Testis (tissue), 3 donors: Measurements from ENCODE around the gene CCSER2. TPM values are rescaled to one million over a fixed set of nuclear protein-coding genes. Genes with fewer than 3 reads are reported as not detected.

ENCODE experiments used
- DNase-seq: peaks from one replicate; pipeline ENCODE4 v3.0.0-alpha.2; 2019
- H3K27ac ChIP-seq, 2 donors: fragments of 200-600 bp; sonication (generic); one replicate each; pipeline ENCODE4 v1.5.1; 2019
- H3K27me3 ChIP-seq: fragments of 200-600 bp; sonication (generic); one replicate; pipeline ENCODE4 v1.5.1; 2019
- H3K36me3 ChIP-seq: fragments of 200-600 bp; sonication (generic); one replicate; pipeline ENCODE4 v1.5.1; 2017; ENCODE audit warnings: low read depth; ENCODE audit errors: missing control alignments
- H3K4me1 ChIP-seq: fragments of 200-600 bp; sonication (generic); one replicate; pipeline ENCODE4 v1.5.1; 2019
- H3K4me3 ChIP-seq, 2 donors: fragments of 200-600 bp; sonication (generic); one replicate each; pipeline ENCODE4 v1.5.1; 2017 to 2019
- H3K9me3 ChIP-seq: fragments of 200-600 bp; sonication (generic); one replicate; pipeline ENCODE4 v1.5.1; 2017
- CTCF ChIP-seq, 3 experiments: fragments of 450-650 bp in 2 of 3; fragments of 200-600 bp in 1 of 3; sonication (generic) in 1 of 3; IDR thresholded peaks; one replicate each; pipeline ENCODE4 v1.5.1; 2016 to 2019; ENCODE audit warnings: antibody characterized with exemption in 3 of 3, mild to moderate bottlenecking in 2 of 3, moderate library complexity in 1 of 3
- POLR2A ChIP-seq: fragments of 450-650 bp; IDR thresholded peaks from one replicate; pipeline ENCODE4 v1.6.1; 2017; ENCODE audit warnings: antibody characterized with exemption, mild to moderate bottlenecking, moderate library complexity
- WGBS, 2 donors: methylation state at CpG; one replicate each; pipeline ENCODE4 v1.1.5; 2018; 5-methylcytosine and 5-hydroxymethylcytosine counted together
- intact Hi-C: fragments of 100-400 bp; cut with DNase I; formaldehyde crosslinking; loops from one replicate; pipeline ENCODE4 v1.15.1; 2023; ENCODE audit warnings: low total_unique reads
- polyA plus RNA-seq: library from polyadenylated mRNA; stranded (reverse); fragments of 350-450 nt; fragmentation: Illumina TruSeq; extraction: RNeasy Lipid Tissue Mini Kit (QIAGEN cat#74804); gene quantifications from one replicate; pipeline ENCODE4 v1.2.3, GENCODE V29; 2014; ENCODE audit warnings: low read depth, low replicate concordance; ENCODE audit not compliant: insufficient read depth
- total RNA-seq, 2 donors: library from RNA; depleted of rRNA; stranded (reverse); fragments of >200 nt; gene quantifications; one replicate each; pipeline ENCODE4 v1.2.3, GENCODE V29; 2016

The CCSER2 gene
- total and polyA plus RNA-seq, 3 donors from 2014 or later: 65.4 to 148 (median 146) TPM

GRCh38 chr10:84460520-84460919, 132.1 kb downstream of the CCSER2 start:
- Histone ChIP-seq H3K27ac (no peak overlapping the region), H3K27me3 (no peaks in the 10 kb centered on the region), H3K36me3 (no peaks in the 10 kb centered on the region), H3K4me1 (no peaks in the 10 kb centered on the region), H3K9me3 (no peaks in the 10 kb centered on the region), H3K4me3 (no peak overlapping the region)
- no peak for DNase-seq
- intact Hi-C loops: no loop called here
- no peak for TF ChIP-seq CTCF (IDR thresholded peaks at IDR 0.05)
- no peak for TF ChIP-seq POLR2A

GRCh38 chr10:84469470-84469869, 141.1 kb downstream of the CCSER2 start:
- DNase-seq: no peak
- no peaks in the 10 kb centered on the region for H3K36me3 ChIP-seq
- no peaks in the 10 kb centered on the region for H3K4me1 ChIP-seq
- H3K27ac ChIP-seq: no peak overlapping the region
- no peaks in the 10 kb centered on the region for H3K9me3 ChIP-seq
- H3K4me3 ChIP-seq: no peak overlapping the region
- no peaks in the 10 kb centered on the region for H3K27me3 ChIP-seq
- TF ChIP-seq POLR2A: no peak
- no peak for TF ChIP-seq CTCF (IDR thresholded peaks at IDR 0.05)
- 79 to 89% methylated on average over 1 of the region's 1 CpG for WGBS, 2 donors
- intact Hi-C loops: no loop called here

- Histone ChIP-seq H3K27ac (no peak overlapping the region), H3K27me3 (no peaks in the 10 kb centered on the region), H3K4me1 (no peaks in the 10 kb centered on the region), H3K36me3 (no peaks in the 10 kb centered on the region), H3K9me3 (no peaks in the 10 kb centered on the region), H3K4me3 (no peak overlapping the region)
- intact Hi-C loops: no loop called here
- WGBS, 2 donors: 79 to 89% methylated on average over 3 of the region's 3 CpGs
- no peak for TF ChIP-seq CTCF (IDR thresholded peaks at IDR 0.05)
- TF ChIP-seq POLR2A: no peak
- no peak for DNase-seq
These were observed 144.7 kb downstream of the CCSER2 start for GRCh38 chr10:84473136-84473535.

GRCh38 chr10:84477398-84478128, 149.2 kb downstream of the CCSER2 start:
- no peak for DNase-seq

More at GRCh38 chr10:84477398-84478128, 149.2 kb downstream of the CCSER2 start:
- no peaks in the 10 kb centered on the region for H3K4me1 ChIP-seq
- TF ChIP-seq CTCF (IDR thresholded peaks at IDR 0.05): no peak
- TF ChIP-seq POLR2A: no peak
- 84 to 90% methylated on average over 3 of the region's 3 CpGs for WGBS, 2 donors
- H3K27me3 ChIP-seq: no peaks in the 10 kb centered on the region
- no peaks in the 10 kb centered on the region for H3K9me3 ChIP-seq
- no peak overlapping the region for H3K4me3 ChIP-seq
- intact Hi-C loops: no loop called here
- H3K36me3 ChIP-seq: no peaks in the 10 kb centered on the region
- no peak overlapping the region for H3K27ac ChIP-seq
